H9 (cell line): Measurements from ENCODE around the gene FBXO28. TPM values are rescaled to one million over a fixed set of nuclear protein-coding genes. Genes with fewer than 3 reads are reported as not detected.
A peak's percentile ranks its signal among the peaks of the same experiment; 100 is the strongest.

Experiments
- DNase-seq: peaks from one replicate; pipeline ENCODE4 v3.0.0-alpha.2; 2017
- H2AFZ ChIP-seq: one replicate; pipeline ENCODE4 v1.6.1; 2013; ENCODE audit warnings: mild to moderate bottlenecking, low read length, control low read depth, moderate library complexity
- H2AK5ac ChIP-seq: 2 replicates; pipeline ENCODE4 v1.6.1; 2013; ENCODE audit warnings: low read length, control low read depth, mixed read lengths; ENCODE audit not compliant: insufficient read length
- H2BK120ac ChIP-seq: one replicate; pipeline ENCODE4 v1.6.1; 2013; ENCODE audit warnings: low read depth, mild to moderate bottlenecking, low read length, control low read depth, inconsistent platforms; ENCODE audit not compliant: poor library complexity, severe bottlenecking
- H2BK12ac ChIP-seq: 2 replicates; pipeline ENCODE4 v1.6.1; 2013; ENCODE audit warnings: low read length, control low read depth, mixed read lengths, low read depth; ENCODE audit not compliant: insufficient read length
- H2BK15ac ChIP-seq: 2 replicates; pipeline ENCODE4 v1.6.1; 2013; ENCODE audit warnings: low read depth, low read length, control low read depth
- H2BK20ac ChIP-seq: one replicate; pipeline ENCODE4 v1.6.1; 2013; ENCODE audit warnings: low read depth, mild to moderate bottlenecking, low read length, control low read depth, inconsistent platforms; ENCODE audit not compliant: poor library complexity, severe bottlenecking
- H2BK5ac ChIP-seq: 2 replicates; pipeline ENCODE4 v1.6.1; 2013; ENCODE audit warnings: low read length, control low read depth, mixed read lengths; ENCODE audit not compliant: insufficient read length
- H3K14ac ChIP-seq: 2 replicates; pipeline ENCODE4 v1.6.1; 2013; ENCODE audit warnings: low read length, control low read depth; ENCODE audit not compliant: insufficient read depth
- H3K18ac ChIP-seq: 2 replicates; pipeline ENCODE4 v1.6.1; 2013; ENCODE audit warnings: low read depth, mild to moderate bottlenecking, mixed read lengths, low read length, control low read depth; ENCODE audit not compliant: insufficient read length
- H3K23ac ChIP-seq: 2 replicates; pipeline ENCODE4 v1.6.1; 2013; ENCODE audit warnings: low read length, control low read depth, mixed read lengths, low read depth; ENCODE audit not compliant: insufficient read length
- H3K23me2 ChIP-seq: 2 replicates; pipeline ENCODE4 v1.6.1; 2013; ENCODE audit warnings: low read depth, mild to moderate bottlenecking, mixed read lengths, low read length, control low read depth; ENCODE audit not compliant: insufficient read length, poor library complexity, severe bottlenecking
- H3K27ac ChIP-seq: 2 replicates; pipeline ENCODE4 v1.5.1; 2013; ENCODE audit warnings: low read length, control low read depth, mixed read lengths, low read depth; ENCODE audit not compliant: insufficient read length
- H3K27me3 ChIP-seq: 2 replicates; pipeline ENCODE4 v1.6.1; 2013; ENCODE audit warnings: low read length, control low read depth, inconsistent platforms; ENCODE audit not compliant: insufficient read depth
- H3K4ac ChIP-seq: 2 replicates; pipeline ENCODE4 v1.6.1; 2013; ENCODE audit warnings: low read depth, mild to moderate bottlenecking, control low read depth, inconsistent platforms, low read length, moderate library complexity
- H3K4me1 ChIP-seq: 2 replicates; pipeline ENCODE4 v1.6.1; 2013; ENCODE audit warnings: low read length, control low read depth, inconsistent platforms; ENCODE audit not compliant: insufficient read depth
- H3K4me2 ChIP-seq: 2 replicates; pipeline ENCODE4 v1.6.1; 2013; ENCODE audit warnings: low read length, control low read depth, mixed read lengths; ENCODE audit not compliant: insufficient read length, insufficient read depth
- H3K56ac ChIP-seq: 2 replicates; pipeline ENCODE4 v1.6.1; 2013; ENCODE audit warnings: low read depth, mild to moderate bottlenecking, mixed read lengths, low read length, control low read depth; ENCODE audit not compliant: insufficient read length
- H3K79me1 ChIP-seq: 2 replicates; pipeline ENCODE4 v1.6.1; 2013; ENCODE audit warnings: low read depth, mild to moderate bottlenecking, moderate library complexity, low read length, control low read depth, inconsistent platforms; ENCODE audit not compliant: insufficient read depth, poor library complexity, severe bottlenecking
- H3K79me2 ChIP-seq: 2 replicates; pipeline ENCODE4 v1.6.1; 2013; ENCODE audit warnings: low read length, control low read depth, inconsistent platforms; ENCODE audit not compliant: insufficient read depth
- H3K9ac ChIP-seq: 2 replicates; pipeline ENCODE4 v1.6.1; 2013; ENCODE audit warnings: low read length, control low read depth, mixed read lengths; ENCODE audit not compliant: insufficient read length; ENCODE audit errors: extremely low read depth
- H3K9me3 ChIP-seq: one replicate; pipeline ENCODE4 v1.6.1; 2013; ENCODE audit warnings: low read depth, low read length, inconsistent platforms; ENCODE audit not compliant: control insufficient read depth
- H3T11ph ChIP-seq: one replicate; pipeline ENCODE4 v1.6.1; 2013; ENCODE audit warnings: mild to moderate bottlenecking, low read length, control low read depth, inconsistent platforms
- H4K20me1 ChIP-seq: one replicate; pipeline ENCODE4 v1.6.1; 2013; ENCODE audit not compliant: control insufficient read depth, insufficient read length, insufficient read depth
- H4K5ac ChIP-seq: 2 replicates; pipeline ENCODE4 v1.6.1; 2013; ENCODE audit warnings: low read depth, mild to moderate bottlenecking, mixed read lengths, low read length, control low read depth; ENCODE audit not compliant: insufficient read length
- H4K8ac ChIP-seq: replicated peaks from 2 replicates; pipeline ENCODE4 v1.6.1; 2013; ENCODE audit warnings: low read length, control low read depth, mixed read lengths, low read depth; ENCODE audit not compliant: insufficient read length
- H4K91ac ChIP-seq: 2 replicates; pipeline ENCODE4 v1.6.1; 2013; ENCODE audit warnings: low read depth, mild to moderate bottlenecking, moderate library complexity, mixed read lengths, low read length, control low read depth; ENCODE audit not compliant: insufficient read length
- H3K27ac Mint-ChIP-seq, 3 experiments: 2 replicates in 2 of 3; 3 replicates in 1 of 3; pipeline ENCODE4 v1.8.0; 2020 to 2021; ENCODE audit warnings: mixed read lengths in 3 of 3, mild to moderate bottlenecking in 1 of 3, moderate library complexity in 1 of 3
- H3K27me3 Mint-ChIP-seq: 2 replicates; pipeline ENCODE4 v1.8.0; 2021; ENCODE audit warnings: low read depth, mild to moderate bottlenecking, moderate library complexity, mixed read lengths
- H3K36me3 Mint-ChIP-seq, 3 experiments: 2 replicates in 2 of 3; 3 replicates in 1 of 3; pipeline ENCODE4 v1.8.0; 2020 to 2021; ENCODE audit warnings: low read depth in 3 of 3, mixed read lengths in 3 of 3; ENCODE audit not compliant: insufficient read depth in 1 of 3
- H3K4me1 Mint-ChIP-seq, 2 experiments: 2 replicates each; pipeline ENCODE4 v1.8.0; 2020; ENCODE audit warnings: mixed read lengths in 2 of 2
- H3K4me3 Mint-ChIP-seq, 2 experiments: 2 replicates in 1 of 2; 3 replicates in 1 of 2; pipeline ENCODE4 v1.8.0; 2020 to 2021; ENCODE audit warnings: mild to moderate bottlenecking in 2 of 2, mixed read lengths in 2 of 2, moderate library complexity in 1 of 2
- H3K9me3 Mint-ChIP-seq, 2 experiments: 2 replicates in 1 of 2; 3 replicates in 1 of 2; pipeline ENCODE4 v1.8.0; 2020; ENCODE audit warnings: mild to moderate bottlenecking in 2 of 2, mixed read lengths in 2 of 2, moderate library complexity in 1 of 2
- WGBS: extraction: QIAGEN DNeasy Blood & Tissue Kit; methylation state at CpG from one replicate; pipeline ENCODE4 v1.1.7; 2013; ENCODE audit warnings: missing lambda C conversion rate, low lambda C conversion rate, mixed read lengths; ENCODE audit not compliant: insufficient read length; ENCODE audit errors: extremely low coverage; 5-methylcytosine and 5-hydroxymethylcytosine counted together
- total RNA-seq: library from RNA; stranded (reverse); gene quantifications from 2 replicates; pipeline ENCODE4 v1.2.1, GENCODE V29; 2021
- TF ChIP-seq, protein P1 (sequence below): fragments of 200-600 bp; sonication (generic); conservative IDR thresholded peaks from 3 replicates; pipeline ENCODE4 v1.8.0; 2021; ENCODE audit warnings: antibody characterized with exemption, mild to moderate bottlenecking

The FBXO28 gene
- total RNA-seq, 1 experiment from 2014 or later, result 55.0 TPM

DNA sequence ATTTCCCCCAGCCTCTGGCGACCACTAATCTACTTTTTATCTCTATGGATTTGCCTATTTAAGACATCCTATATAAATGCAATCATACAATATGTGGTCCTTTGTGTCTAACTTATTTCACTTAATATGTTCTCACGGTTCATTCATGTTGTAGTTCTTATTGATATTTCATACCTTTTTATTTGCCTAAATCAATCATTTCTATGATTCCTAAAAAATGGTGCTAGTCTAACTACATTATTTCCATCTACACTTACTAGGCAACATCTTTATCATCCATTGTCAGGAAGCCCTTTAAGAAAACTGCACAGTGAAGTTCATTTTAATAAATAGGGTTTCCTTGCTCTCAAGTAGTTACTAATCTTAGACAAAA lies 380 bp upstream of the FBXO28 start:
- H4K5ac ChIP-seq, result no peak overlapping the region
- no peak overlapping the region for H3K18ac ChIP-seq
- H3K79me2 ChIP-seq, result peaks cover 22% of the 10 kb centered on the region; the same call in 1 of the 2 replicates
- H4K20me1 ChIP-seq, result no peaks in the 10 kb centered on the region
- no peak overlapping the region for H2AFZ ChIP-seq
- no peak overlapping the region for H3K23ac ChIP-seq
- Mint-ChIP-seq H3K27me3 (peaks cover 5% of the 10 kb centered on the region), H3K27ac (peak overlapping the region; percentile 55 to 91 (median 85); a peak in 6 of 7 replicates), H3K4me3 (peak overlapping the region; percentile 92 to 94), H3K36me3 (peaks cover 0 to 3% (median 0%) of the 10 kb centered on the region in 3 experiments; a peak in 4 of 7 replicates), H3K9me3 (no peaks in the 10 kb centered on the region), H3K4me1 (peaks cover 21 to 29% of the 10 kb centered on the region in 2 experiments)
- H4K91ac ChIP-seq, result no peak overlapping the region
- no peak overlapping the region for H3K4ac ChIP-seq
- H2BK120ac ChIP-seq, result no peak overlapping the region
- WGBS, result no CpG with 5 or more reads among the region's 2 CpGs
- no peaks in the 10 kb centered on the region for H3K27me3 ChIP-seq
- no peaks in the 10 kb centered on the region for H3K9me3 ChIP-seq
- H2BK20ac ChIP-seq, result no peak overlapping the region
- no peaks in the 10 kb centered on the region for H3K4me1 ChIP-seq
- no peak overlapping the region for H3K4me2 ChIP-seq
- no peaks in the 10 kb centered on the region for H3K79me1 ChIP-seq
- H2BK5ac ChIP-seq, result no peak overlapping the region
- H3K14ac ChIP-seq, result no peak overlapping the region
- no peak for DNase-seq
- H2AK5ac ChIP-seq, result no peak overlapping the region
- H3K56ac ChIP-seq, result no peak overlapping the region
- H4K8ac ChIP-seq, result no peak overlapping the region
- TF ChIP-seq, protein P1, sequence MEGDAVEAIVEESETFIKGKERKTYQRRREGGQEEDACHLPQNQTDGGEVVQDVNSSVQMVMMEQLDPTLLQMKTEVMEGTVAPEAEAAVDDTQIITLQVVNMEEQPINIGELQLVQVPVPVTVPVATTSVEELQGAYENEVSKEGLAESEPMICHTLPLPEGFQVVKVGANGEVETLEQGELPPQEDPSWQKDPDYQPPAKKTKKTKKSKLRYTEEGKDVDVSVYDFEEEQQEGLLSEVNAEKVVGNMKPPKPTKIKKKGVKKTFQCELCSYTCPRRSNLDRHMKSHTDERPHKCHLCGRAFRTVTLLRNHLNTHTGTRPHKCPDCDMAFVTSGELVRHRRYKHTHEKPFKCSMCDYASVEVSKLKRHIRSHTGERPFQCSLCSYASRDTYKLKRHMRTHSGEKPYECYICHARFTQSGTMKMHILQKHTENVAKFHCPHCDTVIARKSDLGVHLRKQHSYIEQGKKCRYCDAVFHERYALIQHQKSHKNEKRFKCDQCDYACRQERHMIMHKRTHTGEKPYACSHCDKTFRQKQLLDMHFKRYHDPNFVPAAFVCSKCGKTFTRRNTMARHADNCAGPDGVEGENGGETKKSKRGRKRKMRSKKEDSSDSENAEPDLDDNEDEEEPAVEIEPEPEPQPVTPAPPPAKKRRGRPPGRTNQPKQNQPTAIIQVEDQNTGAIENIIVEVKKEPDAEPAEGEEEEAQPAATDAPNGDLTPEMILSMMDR, result no peak
- no peak overlapping the region for H3T11ph ChIP-seq
- H3K23me2 ChIP-seq, result no peaks in the 10 kb centered on the region
- no peak overlapping the region for H3K27ac ChIP-seq
- no peak overlapping the region for H3K9ac ChIP-seq
- no peak overlapping the region for H2BK15ac ChIP-seq
- H2BK12ac ChIP-seq, result no peak overlapping the region
